ENCODE measurements around the gene PCYOX1L.

PCYOX1L gene

DNA sequence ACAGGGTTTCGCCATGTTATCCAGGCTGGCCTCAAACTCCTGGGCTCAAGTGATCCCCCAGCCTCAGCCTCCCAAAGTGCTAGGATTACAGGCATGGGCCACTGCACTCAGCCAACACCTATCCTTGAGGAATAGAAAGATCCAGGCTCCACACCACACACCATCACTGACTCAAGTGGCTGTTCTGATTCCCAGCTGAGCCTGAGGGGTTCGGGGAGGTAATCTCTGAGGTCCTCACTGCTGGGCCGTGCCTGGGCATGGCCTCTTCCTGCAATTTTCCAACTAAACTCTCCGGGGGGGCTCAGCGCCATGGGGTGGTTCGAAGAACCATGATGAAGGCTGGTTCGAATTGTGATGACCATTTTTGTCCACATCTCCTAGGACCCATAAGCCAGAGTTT is 52.2 kb downstream of the PCYOX1L start:
- DNase-seq: no peak

DNA sequence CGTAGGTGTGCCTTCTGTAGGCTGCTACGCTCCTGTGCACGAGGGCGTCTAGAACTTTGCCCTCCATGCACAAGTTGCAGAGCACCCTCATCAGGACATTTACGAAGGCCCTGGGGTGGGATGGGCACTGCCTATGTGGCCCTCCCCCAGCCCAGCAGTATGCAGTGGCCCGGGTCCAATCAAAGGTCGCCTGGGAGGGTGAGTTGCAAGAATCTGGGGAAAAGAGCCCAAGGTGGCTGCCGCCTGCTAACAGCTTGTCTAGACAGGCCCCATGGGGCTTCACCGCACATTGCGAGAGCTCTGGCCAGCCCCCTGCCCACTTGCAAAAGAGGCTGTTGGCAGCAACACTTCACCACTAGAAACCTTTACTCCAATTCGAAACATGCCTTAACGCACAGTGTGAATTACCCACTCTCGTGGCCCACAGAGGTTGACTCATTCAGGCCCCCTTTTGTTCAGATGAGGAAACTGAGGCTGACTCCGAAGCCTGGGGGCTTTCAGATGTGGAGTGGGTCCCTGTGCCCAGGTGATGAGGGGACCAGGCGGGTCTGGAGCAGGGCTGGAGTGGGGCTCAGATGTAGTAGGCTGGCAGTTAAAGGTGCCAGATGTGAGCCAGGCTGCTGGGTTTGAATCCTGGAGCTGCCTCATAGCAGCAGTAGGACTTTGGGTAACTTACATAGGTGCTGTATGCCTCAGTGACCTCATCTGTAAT is 53.0 kb downstream of the PCYOX1L start:
- DNase-seq: no peak

- no peak for DNase-seq
These were observed 54.1 kb downstream of the PCYOX1L start for GRCh38 chr5:149411738-149412519.

- DNase-seq: no peak
These were observed 55.1 kb downstream of the PCYOX1L start for GRCh38 chr5:149412783-149413476.

- DNase-seq: no peak
These were observed 55.8 kb downstream of the PCYOX1L start for GRCh38 chr5:149413477-149414210.

GRCh38 chr5:149414405-149415065 is 56.7 kb downstream of the PCYOX1L start:
- no peak for DNase-seq

GRCh38 chr5:149415066-149415967 is 57.5 kb downstream of the PCYOX1L start:
- no peak for DNase-seq

DNA sequence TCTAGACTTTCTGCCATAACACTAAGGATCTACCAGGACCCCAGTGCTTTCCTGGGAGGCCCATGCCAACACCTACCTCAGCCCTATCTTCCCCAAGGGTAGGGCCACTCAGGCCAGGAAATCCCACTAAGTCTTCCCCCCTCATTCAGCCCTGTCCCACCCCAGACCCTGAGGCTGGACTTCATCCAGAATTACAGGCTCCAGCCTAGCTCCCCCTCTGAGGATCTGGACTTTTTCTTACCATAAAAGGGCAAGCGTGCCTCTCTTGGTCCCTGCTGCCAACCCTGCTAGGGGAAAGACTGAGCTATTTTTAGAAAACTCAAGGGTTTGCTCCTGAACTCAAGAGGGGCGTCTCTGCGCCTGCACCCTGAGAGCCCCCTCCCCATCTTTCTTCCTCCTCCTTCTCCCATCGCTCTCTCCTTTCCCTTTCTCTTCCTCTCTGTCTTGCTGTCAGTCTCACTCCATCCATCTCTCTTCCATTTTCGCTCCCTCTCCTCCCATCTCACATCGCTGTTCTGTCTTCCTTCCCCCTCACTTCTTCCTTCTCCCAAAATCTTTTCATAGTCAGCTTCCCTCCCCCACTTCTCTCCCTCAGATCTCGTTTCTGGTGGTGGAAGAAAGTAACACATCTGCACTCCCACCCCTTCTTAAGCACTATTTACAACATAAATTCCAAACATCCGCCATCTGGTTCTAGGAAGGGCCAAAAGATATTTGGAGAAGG is 59.3 kb downstream of the PCYOX1L start:
- DNase-seq: no peak

GRCh38 chr5:149417711-149418368 is 60.0 kb downstream of the PCYOX1L start:
- DNase-seq: no peak

DNA sequence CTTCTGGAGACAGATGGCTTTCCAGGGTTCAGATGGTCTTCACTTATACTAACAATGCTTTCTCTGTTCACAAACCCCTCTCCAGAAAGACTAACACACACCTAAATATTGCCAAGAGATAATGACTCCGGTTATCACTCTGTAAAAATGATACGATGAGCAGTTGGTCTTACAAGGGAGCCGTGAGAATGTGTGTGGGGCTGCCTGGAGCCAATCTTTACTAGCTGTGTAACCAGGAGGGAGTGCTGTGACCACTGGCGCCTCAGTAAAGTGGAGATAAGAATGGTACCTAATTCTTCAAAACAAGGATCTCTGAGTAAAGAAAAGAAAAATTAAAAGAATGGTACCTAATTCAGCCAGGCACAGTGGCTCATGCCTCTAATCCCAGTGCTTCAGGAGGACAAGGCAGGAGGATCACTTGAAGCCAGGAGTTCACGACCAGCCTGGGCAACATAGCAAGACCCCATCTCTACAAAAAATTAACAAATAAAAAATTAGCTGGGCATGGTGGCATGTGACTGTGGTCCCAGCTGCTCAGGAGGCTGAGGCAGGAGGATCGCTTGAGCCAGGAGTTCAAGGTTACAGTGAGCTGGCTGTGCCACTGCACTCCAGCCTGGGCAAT is 61.2 kb downstream of the PCYOX1L start:
- DNase-seq: no peak

Measured in Kasumi-1 (cell line).